ENCODE measurements around the gene CLN6.
A peak's percentile ranks its signal among the peaks of the same experiment; 100 is the strongest.

DNA sequence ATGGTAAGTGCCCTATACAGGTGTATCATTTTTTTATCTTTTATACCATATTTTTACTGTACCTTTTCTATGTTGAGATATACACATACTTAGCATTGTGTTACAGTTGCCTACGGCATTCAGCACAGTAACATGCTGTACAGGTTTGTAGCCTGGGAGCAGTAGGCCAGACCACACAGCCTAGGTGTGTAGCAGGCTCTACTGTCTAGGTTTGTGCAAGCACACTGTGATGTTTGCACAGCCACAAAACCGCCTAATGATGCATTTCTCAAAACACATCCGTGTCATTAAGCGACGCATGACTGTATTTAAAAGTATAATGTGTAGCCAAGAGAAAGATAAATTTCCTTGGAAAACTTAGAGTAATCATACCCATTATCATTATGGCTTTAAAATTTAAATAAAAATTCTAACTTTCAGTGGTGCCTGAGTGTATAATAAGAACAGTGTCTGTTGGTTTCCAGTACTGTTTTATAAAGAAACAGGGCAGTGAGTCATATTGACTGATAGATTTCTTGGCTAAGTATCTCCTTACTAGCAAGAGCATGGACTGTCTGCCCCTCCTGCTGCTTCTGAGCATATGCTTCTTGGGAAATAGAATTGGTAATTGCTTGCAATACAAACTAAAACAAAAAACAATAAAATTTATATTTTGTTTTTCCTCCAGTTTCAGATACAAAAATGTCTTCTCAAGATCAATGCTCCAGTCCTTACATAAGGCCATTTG is 42.7 kb downstream of the CLN6 start:
- TF ChIP-seq RAD21 (IDR thresholded peaks at IDR 0.05; ENCODE audit: low read length) (no peak), CHD1 (IDR thresholded peaks at IDR 0.05; ENCODE audit: low read depth, low read length) (no peak), MXI1 (IDR thresholded peaks at IDR 0.05; ENCODE audit: borderline replicate concordance, low read depth, low read length) (no peak), SMC3 (IDR thresholded peaks at IDR 0.05; ENCODE audit: low read depth, low read length) (no peak), CEBPB (IDR thresholded peaks at IDR 0.05; ENCODE audit: low read depth, low read length) (no peak), FOS (IDR thresholded peaks at IDR 0.05; ENCODE audit: low read depth, low read length) (peak; percentile 42; the same call in 1 of the 2 replicates), POLR2A (IDR thresholded peaks at IDR 0.05; ENCODE audit: low read depth, low read length) (no peak), BHLHE40 (IDR thresholded peaks at IDR 0.05; ENCODE audit: low read depth, low read length) (no peak)
- TF ChIP-seq, protein P1, sequence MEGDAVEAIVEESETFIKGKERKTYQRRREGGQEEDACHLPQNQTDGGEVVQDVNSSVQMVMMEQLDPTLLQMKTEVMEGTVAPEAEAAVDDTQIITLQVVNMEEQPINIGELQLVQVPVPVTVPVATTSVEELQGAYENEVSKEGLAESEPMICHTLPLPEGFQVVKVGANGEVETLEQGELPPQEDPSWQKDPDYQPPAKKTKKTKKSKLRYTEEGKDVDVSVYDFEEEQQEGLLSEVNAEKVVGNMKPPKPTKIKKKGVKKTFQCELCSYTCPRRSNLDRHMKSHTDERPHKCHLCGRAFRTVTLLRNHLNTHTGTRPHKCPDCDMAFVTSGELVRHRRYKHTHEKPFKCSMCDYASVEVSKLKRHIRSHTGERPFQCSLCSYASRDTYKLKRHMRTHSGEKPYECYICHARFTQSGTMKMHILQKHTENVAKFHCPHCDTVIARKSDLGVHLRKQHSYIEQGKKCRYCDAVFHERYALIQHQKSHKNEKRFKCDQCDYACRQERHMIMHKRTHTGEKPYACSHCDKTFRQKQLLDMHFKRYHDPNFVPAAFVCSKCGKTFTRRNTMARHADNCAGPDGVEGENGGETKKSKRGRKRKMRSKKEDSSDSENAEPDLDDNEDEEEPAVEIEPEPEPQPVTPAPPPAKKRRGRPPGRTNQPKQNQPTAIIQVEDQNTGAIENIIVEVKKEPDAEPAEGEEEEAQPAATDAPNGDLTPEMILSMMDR (conservative IDR thresholded peaks at IDR 0.05; ENCODE audit: low read depth, low read length) = no peak
- TF ChIP-seq, protein P2, sequence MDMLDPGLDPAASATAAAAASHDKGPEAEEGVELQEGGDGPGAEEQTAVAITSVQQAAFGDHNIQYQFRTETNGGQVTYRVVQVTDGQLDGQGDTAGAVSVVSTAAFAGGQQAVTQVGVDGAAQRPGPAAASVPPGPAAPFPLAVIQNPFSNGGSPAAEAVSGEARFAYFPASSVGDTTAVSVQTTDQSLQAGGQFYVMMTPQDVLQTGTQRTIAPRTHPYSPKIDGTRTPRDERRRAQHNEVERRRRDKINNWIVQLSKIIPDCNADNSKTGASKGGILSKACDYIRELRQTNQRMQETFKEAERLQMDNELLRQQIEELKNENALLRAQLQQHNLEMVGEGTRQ (IDR thresholded peaks at IDR 0.05; ENCODE audit: low read depth, low read length) = no peak
